Measurements from ENCODE around the gene RNF214.
"Not testable (repeated sequence)": the region's sequence is repeated elsewhere in the genome, so short reads cannot be mapped to it uniquely, and the experiment has no call there.

The RNF214 gene

GRCh38 chr11:117198613-117199012, 33.9 kb upstream of the RNF214 start:
- DNase-seq, result no peak

- no peak for DNase-seq
These were observed 33.2 kb upstream of the RNF214 start, which contains the start of gene TAGLN for GRCh38 chr11:117199053-117199915. TSS of gene TAGLN (plus strand) at chr11:117199370. CDS start at chr11:117203014, 3,644 bp downstream.

GRCh38 chr11:117199916-117200812, 32.3 kb upstream of the RNF214 start:
- DNase-seq, result no peak

DNA sequence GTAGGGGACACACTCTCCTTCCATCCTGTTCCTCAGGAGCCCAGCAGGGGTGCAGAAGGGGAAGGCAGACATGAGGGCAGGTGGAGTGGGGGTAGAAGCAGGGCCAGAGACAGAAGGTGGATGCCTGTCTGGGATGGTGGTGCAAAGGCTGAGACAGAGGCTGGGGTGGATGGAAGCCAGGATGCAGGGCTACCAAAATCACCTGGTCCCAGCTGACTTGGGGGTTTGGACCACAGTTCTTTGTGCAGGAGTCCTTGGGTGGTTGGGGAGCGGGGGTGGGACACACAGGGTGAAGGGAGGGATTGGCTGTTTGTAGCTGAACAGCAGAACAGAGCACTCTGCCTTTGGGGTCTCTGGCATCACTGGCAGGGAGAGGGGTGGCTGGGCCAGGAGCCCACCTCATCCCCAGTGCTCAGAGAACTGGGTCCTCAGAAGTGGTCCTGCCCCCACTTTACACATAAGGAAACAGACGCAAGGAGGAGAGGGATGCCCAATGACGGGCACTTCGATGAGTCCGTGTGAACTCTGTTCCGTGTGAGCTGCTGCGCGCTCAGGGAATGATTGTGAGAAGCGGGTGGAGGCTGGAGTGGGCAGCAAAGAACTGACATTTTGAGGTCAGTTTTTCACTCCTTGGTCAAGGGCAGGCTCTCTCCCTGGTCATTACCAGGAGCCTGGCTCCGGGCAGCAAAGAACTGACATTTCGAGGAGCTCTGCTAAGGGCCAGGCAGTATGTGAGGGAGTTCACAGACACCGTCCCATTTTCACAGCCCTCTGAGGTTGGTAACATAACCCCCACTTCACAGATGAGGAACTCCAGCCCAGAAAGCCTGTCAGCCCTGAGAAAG, 31.4 kb upstream of the RNF214 start:
- DNase-seq, result no peak

DNA sequence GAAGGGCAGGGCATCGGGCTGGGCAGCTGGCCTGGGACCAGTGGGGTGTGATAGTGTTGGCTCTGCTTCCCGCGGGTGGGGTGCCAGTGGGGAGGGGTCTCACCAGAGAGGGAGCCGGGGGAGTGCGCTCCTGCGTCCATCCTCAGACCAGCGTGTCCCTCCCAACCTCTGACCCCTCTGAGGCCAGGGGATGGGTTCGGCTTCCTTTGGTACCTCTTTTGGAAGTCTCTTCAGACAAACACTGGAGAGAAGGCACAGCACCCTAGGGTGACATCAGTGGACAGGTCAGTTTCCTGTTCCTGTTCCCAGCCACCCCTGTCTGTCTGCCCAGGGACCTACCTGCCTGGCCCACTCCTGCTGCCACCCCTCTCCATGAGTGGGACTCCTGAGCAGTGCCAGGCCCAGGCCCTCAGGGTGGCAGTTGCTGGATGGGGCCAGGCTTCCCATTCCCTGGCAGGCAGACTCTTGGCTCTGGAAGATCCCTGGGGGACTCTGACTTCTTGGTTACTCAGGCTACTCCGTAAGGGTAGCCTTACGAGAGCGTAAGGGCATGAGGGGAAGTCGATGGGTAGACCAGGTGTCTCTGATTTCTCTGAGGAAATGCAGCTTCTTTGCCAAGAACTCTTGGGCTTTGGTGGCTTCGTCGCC, 30.7 kb upstream of the RNF214 start:
- DNase-seq, result no peak

- no peak for DNase-seq
These were observed 29.9 kb upstream of the RNF214 start for GRCh38 chr11:117202386-117203068.

GRCh38 chr11:117203069-117203407, 29.4 kb upstream of the RNF214 start:
- DNase-seq, result no peak

- no peak for DNase-seq
These were observed 28.0 kb upstream of the RNF214 start for GRCh38 chr11:117204283-117205080.

DNA sequence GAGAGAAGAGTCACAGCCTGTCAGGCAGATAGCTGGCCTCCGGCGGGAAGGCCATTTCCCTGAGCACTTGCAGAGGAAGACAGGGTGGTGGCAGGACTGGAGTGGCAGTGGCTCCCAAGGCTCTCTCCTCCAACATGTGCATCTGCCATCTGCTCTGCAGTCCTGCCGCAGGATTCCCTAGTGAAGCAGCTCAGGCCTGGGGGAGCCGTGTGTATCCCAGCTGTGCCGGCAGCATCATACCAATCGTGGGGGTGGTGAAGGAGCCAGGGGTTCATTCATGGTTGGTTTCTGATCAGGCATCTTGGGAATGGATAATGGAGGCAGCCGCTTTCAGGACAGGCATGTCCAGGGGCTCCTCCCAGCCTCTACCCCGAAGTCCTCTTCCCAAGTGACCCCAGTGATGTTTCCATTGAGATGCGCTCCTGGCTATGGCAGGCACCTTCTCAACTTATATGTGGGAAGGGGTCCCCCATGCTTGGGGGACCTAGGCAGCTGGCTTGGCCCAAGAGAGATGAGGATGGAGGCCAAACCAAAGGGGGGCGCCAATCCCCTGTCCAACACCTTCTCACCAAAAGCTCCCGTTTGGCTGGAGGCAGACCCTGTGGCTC, 27.2 kb upstream of the RNF214 start:
- no peak for DNase-seq

DNA sequence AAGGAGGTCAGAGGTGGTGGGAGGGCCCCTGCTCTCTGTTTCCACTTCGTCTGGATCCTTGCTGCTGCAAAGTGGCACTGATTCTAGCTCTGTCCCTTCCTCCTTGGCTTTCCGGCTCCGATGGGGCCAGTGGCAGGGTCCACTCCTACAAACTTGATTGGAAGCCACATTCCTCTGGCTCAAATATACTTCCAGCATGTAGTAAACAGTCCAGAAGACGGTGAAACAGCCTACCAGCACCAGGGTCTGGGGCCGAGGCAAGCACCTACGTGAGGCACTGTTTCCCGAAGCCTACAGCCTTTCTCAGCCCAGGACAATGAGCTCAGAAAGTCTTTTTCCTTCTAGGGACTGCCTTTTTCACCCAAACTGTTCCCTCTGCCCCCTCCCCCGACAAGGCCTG, 26.4 kb upstream of the RNF214 start:
- not testable (repeated sequence) for DNase-seq

DNA sequence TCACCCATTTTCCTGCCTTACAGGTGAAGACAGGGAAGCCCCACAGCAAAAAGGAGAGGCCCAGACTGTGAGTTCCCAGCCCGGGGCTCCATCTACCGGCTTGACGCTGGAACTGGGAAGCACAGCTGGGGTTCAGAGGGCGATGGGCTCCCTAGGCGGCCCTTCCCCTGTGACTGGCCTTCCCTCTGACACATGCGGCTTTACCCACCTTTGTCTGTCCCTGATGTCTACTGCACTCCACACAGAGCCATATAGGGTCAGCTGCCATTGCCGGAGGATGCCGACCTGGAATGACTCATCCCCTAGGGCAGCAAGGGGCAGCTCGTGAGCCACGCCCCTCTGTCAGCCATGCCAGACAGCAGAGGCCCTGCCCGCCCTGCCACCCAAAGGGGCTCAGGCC, 25.6 kb upstream of the RNF214 start:
- DNase-seq, result not testable (repeated sequence)

DNA sequence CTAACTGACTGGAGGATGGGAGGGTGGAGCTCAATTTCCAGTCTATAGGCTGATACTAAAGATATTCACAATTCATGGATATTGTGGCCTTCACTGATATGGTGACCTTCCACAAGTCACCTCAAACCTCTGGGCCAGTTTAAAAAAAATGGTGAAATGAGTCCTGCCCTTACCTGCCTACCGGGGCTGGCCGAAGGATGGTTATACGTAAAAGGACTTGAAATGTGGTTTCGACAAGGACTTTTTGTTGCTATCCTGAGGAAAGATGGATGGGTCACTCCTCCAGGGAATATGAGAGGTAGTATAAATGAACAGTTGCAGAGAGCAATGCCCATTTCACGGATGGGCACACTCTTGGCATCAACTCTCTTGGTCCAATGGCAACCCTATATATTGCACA, 25.0 kb upstream of the RNF214 start:
- DNase-seq, result not testable (repeated sequence)

DNA sequence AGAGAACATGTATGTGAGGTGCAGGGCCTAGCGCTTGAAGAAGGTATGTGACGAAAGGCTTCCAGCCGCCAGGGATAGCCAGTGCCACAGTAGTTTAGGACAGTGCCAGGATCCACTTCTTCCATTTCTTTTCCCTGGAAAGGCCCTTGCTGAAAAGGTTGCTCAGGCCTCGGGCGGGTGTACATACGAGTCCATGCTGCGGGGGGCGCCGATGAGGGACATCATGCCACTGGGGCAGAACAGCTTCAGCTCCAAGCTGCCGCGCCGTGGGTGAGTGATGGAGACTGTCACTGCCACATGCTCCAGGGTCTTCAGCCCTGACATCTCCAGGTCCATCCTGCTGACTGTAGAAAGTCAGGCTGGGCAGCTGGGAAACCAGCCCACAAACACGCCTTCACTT, 23.8 kb upstream of the RNF214 start:
- DNase-seq, result not testable (repeated sequence)

DNA sequence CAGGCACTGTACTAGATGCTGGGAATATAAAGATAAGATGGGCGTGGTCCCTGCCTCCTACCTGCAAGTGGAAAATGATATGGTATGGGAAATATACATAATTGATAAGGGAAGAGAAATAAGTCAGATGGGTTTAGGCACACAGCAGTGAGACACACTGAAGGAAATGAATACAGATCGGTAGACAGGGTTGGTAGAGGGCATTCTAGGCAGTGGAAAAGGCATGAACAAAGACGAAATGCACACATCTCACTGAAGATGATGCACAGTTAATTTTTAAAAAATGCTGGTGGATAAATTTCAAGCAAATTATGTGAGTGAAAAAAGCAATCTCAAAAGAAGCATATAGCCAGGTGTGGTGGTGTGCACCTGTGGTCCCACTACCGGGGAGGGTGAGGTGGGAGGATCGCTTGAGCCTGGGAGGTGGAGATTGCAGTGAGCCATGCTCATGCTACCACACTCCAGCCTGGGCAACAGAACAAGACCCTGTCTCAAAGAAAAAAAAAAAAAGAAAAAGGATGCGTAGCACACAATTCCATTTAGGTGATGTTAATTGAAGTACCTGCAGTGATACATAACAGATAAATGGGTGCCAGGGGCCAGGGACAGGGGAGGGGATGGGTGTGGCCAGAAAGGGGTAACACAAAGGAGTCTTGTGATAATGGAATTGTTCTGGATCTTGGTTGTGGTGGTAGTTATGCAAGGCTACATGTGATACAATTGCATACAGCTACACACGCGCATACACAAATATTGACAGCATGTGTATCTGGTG, 22.9 kb upstream of the RNF214 start:
- DNase-seq, result not testable (repeated sequence)

- no peak for DNase-seq
These were observed 21.9 kb upstream of the RNF214 start for GRCh38 chr11:117210620-117211019.

DNA sequence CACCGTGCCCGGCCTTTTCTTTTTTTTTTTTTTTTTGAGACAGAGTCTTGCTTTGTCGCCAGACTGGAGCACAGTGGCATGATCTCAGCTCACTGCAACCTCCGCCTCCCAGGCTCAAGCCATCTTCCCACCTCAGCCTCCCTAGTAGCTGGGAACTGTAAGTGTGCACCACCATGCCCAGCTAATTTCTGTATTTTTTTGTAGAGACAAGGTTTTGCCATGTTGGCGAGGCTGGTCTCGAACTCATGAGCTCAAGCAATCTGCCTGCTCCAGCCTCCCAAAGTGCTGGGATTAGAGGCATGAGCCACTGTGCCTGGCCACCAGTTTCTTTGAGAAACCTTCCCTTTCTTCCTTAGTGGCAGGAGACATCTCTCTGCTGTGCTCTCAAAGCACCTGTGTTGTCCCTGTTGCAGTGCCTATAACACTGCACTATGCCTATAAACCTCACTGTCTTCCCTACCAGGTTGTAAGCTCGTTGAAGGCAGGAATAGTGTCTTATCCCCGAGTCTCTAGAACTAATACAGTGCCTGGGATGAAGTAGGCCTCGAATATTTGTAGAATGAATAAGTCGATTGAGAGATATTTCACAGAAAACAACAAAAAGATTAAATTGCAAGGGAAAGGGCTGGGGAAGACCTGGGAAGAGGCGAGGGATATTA, 19.6 kb upstream of the RNF214 start:
- no peak for DNase-seq

DNA sequence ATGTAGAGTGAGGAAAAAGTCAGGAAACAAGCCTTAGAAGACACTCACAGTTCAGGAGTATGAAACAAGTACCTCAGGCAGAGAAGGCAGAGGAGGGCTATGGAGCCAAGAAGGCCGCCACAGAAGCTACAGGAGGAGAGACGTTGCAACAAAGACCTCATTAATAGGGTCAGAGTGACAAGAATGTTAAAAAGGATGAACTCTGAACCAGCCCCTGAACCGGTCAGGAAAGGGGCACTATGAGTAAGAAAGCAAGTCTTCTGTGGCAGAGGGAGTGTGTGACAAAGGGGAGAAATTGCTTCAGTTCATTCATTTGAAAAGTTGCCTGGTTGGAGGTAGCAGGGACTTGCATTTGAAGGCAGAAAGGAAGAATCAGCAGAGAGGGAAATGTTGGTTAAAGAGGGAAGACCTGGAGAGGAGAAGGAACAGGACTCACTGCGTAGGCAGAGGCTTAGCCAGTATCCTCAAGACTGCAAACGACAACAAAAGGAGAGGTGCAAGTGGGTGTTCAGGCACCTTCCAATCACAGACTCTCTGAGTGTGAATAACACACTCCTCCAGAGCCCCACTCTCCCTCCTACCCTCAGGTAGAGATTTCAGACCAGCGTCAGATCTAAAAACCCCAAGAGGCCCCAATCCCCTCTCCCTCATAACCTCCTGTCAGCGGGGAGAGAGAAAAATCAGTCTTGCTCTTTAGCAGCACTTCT, 17.9 kb upstream of the RNF214 start:
- DNase-seq, result no peak

All from stimulated activated CD4-positive, alpha-beta T cell treated with anti-CD3 and anti-CD28 coated beads, Interleukin-4, amount 100 ng/mL, for 1 hour (primary cell).